ENCODE data around the gene WNT7B. TPM values are rescaled to one million over a fixed set of nuclear protein-coding genes. Genes with fewer than 3 reads are reported as not detected.

The WNT7B gene
- total and polyA plus RNA-seq, 2 experiments from 2014 or later = 0.10 TPM; not detected in 1

- H4K20me1 ChIP-seq (replicated peaks; ENCODE audit: insufficient read depth) = peaks cover 4% of the 10 kb centered on the region; the same call in 1 of the 2 replicates
- Mint-ChIP-seq H3K9me3 (peaks cover 19% of the 10 kb centered on the region), H3K4me1 (peaks cover 23% of the 10 kb centered on the region), H3K4me3 (no peak overlapping the region; the same call in 2 of the 3 replicates), H3K27me3 (ENCODE audit: insufficient read depth, low read depth, poor library complexity) (peaks cover 81% of the 10 kb centered on the region), H3K36me3 (ENCODE audit: low read depth) (peaks cover 11% of the 10 kb centered on the region; the same call in 2 of the 3 replicates), H3K27ac (no peak overlapping the region)
- DNase-seq (ENCODE audit: low spot score) (peak; percentile 65), ATAC-seq (peak; percentile 1; the same call in 2 of the 3 replicates)
- no peaks in the 10 kb centered on the region for H3K79me2 ChIP-seq (replicated peaks; ENCODE audit: insufficient read depth)
- peaks cover 15% of the 10 kb centered on the region for H3K4me1 ChIP-seq (ENCODE audit: insufficient read depth)
- no peaks in the 10 kb centered on the region for H3K9me2 ChIP-seq (ENCODE audit: insufficient read depth)
- TF ChIP-seq EZH2phosphoT487 (IDR thresholded peaks at IDR 0.05; ENCODE audit: unreplicated experiment) (no peak), EZH2 (IDR thresholded peaks at IDR 0.05; ENCODE audit: low read depth, unreplicated experiment) (peak; percentile 59)
- peak overlapping the region; percentile 66; the same call in 1 of the 2 replicates for H3K4me2 ChIP-seq
- H3K27ac ChIP-seq (ENCODE audit: low read depth) = no peak overlapping the region
- H2AFZ ChIP-seq = no peak overlapping the region
- H3K4me3 ChIP-seq = peak overlapping the region; percentile 35; the same call in 1 of the 2 replicates
- H3K27me3 ChIP-seq (ENCODE audit: insufficient read depth) = peaks cover 79% of the 10 kb centered on the region
- no peaks in the 10 kb centered on the region for H3K36me3 ChIP-seq (ENCODE audit: insufficient read depth)
- H3F3A ChIP-seq (replicated peaks; ENCODE audit: low read depth) = no peaks in the 10 kb centered on the region
Measured at GRCh38 chr22:45972091-45972888, 4.7 kb downstream of the WNT7B start.

GRCh38 chr22:45971408-45972028 is 5.4 kb downstream of the WNT7B start:
- TF ChIP-seq POLR2AphosphoS5 (IDR thresholded peaks at IDR 0.05; ENCODE audit: low read depth) = no peak
- no peak for TF ChIP-seq CREB1 (CRISPR knock-in tag; IDR thresholded peaks at IDR 0.05; ENCODE audit: low read depth)
- no peak for TF ChIP-seq JUNB (IDR thresholded peaks at IDR 0.05; ENCODE audit: unreplicated experiment)
- TF ChIP-seq EZH2 (IDR thresholded peaks at IDR 0.05; ENCODE audit: low read depth, unreplicated experiment) = peak; percentile 87
- Histone ChIP-seq H3K27ac (ENCODE audit: low read depth) (no peak overlapping the region), H3K9me2 (ENCODE audit: insufficient read depth) (no peaks in the 10 kb centered on the region), H3K36me3 (ENCODE audit: insufficient read depth) (no peaks in the 10 kb centered on the region), H3K4me1 (ENCODE audit: insufficient read depth) (peaks cover 15% of the 10 kb centered on the region), H3F3A (replicated peaks; ENCODE audit: low read depth) (no peaks in the 10 kb centered on the region), H2AFZ (peak overlapping the region; percentile 86), H3K27me3 (ENCODE audit: insufficient read depth) (peaks cover 71% of the 10 kb centered on the region), H3K79me2 (replicated peaks; ENCODE audit: insufficient read depth) (no peaks in the 10 kb centered on the region), H4K20me1 (replicated peaks; ENCODE audit: insufficient read depth) (peaks cover 4% of the 10 kb centered on the region; the same call in 1 of the 2 replicates), H3K4me2 (peak overlapping the region; percentile 82), H3K4me3 (peak overlapping the region; percentile 57)
- peaks cover 11% of the 10 kb centered on the region; the same call in 2 of the 3 replicates for H3K36me3 Mint-ChIP-seq (ENCODE audit: low read depth)
- H3K27ac Mint-ChIP-seq = no peak overlapping the region
- peaks cover 19% of the 10 kb centered on the region for H3K9me3 Mint-ChIP-seq
- peaks cover 80% of the 10 kb centered on the region for H3K27me3 Mint-ChIP-seq (ENCODE audit: insufficient read depth, low read depth, poor library complexity)
- DNase-seq (ENCODE audit: low spot score) (peak; percentile 56), ATAC-seq (peak; percentile 5)
- peak overlapping the region; percentile 70; the same call in 2 of the 3 replicates for H3K4me3 Mint-ChIP-seq
- H3K4me1 Mint-ChIP-seq = peaks cover 23% of the 10 kb centered on the region

- no peak overlapping the region for H3K27ac ChIP-seq (ENCODE audit: low read depth)
- H4K20me1 ChIP-seq (replicated peaks; ENCODE audit: insufficient read depth) = peaks cover 4% of the 10 kb centered on the region; the same call in 1 of the 2 replicates
- H3K36me3 ChIP-seq (ENCODE audit: insufficient read depth) = no peaks in the 10 kb centered on the region
- H3K4me1 ChIP-seq (ENCODE audit: insufficient read depth) = peaks cover 15% of the 10 kb centered on the region
- peaks cover 78% of the 10 kb centered on the region for H3K27me3 Mint-ChIP-seq (ENCODE audit: insufficient read depth, low read depth, poor library complexity)
- no peak overlapping the region for H3K27ac Mint-ChIP-seq
- peak; percentile 66 for DNase-seq (ENCODE audit: low spot score)
- H3K27me3 ChIP-seq (ENCODE audit: insufficient read depth) = peaks cover 66% of the 10 kb centered on the region
- H3F3A ChIP-seq (replicated peaks; ENCODE audit: low read depth) = no peaks in the 10 kb centered on the region
- peaks cover 19% of the 10 kb centered on the region for H3K9me3 Mint-ChIP-seq
- H3K36me3 Mint-ChIP-seq (ENCODE audit: low read depth) = peaks cover 11% of the 10 kb centered on the region; the same call in 2 of the 3 replicates
- H3K79me2 ChIP-seq (replicated peaks; ENCODE audit: insufficient read depth) = no peaks in the 10 kb centered on the region
- peak overlapping the region; percentile 70 for H3K4me3 Mint-ChIP-seq
- H2AFZ ChIP-seq = peak overlapping the region; percentile 86
- ATAC-seq = peak; percentile 9
- peak overlapping the region; percentile 82 for H3K4me2 ChIP-seq
- no peaks in the 10 kb centered on the region for H3K9me2 ChIP-seq (ENCODE audit: insufficient read depth)
- H3K4me3 ChIP-seq = peak overlapping the region; percentile 57
- H3K4me1 Mint-ChIP-seq = peaks cover 24% of the 10 kb centered on the region
- TF ChIP-seq, protein P1, sequence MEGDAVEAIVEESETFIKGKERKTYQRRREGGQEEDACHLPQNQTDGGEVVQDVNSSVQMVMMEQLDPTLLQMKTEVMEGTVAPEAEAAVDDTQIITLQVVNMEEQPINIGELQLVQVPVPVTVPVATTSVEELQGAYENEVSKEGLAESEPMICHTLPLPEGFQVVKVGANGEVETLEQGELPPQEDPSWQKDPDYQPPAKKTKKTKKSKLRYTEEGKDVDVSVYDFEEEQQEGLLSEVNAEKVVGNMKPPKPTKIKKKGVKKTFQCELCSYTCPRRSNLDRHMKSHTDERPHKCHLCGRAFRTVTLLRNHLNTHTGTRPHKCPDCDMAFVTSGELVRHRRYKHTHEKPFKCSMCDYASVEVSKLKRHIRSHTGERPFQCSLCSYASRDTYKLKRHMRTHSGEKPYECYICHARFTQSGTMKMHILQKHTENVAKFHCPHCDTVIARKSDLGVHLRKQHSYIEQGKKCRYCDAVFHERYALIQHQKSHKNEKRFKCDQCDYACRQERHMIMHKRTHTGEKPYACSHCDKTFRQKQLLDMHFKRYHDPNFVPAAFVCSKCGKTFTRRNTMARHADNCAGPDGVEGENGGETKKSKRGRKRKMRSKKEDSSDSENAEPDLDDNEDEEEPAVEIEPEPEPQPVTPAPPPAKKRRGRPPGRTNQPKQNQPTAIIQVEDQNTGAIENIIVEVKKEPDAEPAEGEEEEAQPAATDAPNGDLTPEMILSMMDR (conservative IDR thresholded peaks at IDR 0.05; ENCODE audit: low read depth in 2 of 2) = 0 out of 4 replicates have a peak, but pooled peaks of 1 of the 2 experiments have one; percentile 9
- no peak for TF ChIP-seq ZNF114 (CRISPR knock-in tag; IDR thresholded peaks at IDR 0.05)
- no peak for TF ChIP-seq STAT1 (IDR thresholded peaks at IDR 0.05; ENCODE audit: unreplicated experiment)
- peak; percentile 63 for TF ChIP-seq EZH2 (IDR thresholded peaks at IDR 0.05; ENCODE audit: low read depth, unreplicated experiment)
- TF ChIP-seq, protein P2, sequence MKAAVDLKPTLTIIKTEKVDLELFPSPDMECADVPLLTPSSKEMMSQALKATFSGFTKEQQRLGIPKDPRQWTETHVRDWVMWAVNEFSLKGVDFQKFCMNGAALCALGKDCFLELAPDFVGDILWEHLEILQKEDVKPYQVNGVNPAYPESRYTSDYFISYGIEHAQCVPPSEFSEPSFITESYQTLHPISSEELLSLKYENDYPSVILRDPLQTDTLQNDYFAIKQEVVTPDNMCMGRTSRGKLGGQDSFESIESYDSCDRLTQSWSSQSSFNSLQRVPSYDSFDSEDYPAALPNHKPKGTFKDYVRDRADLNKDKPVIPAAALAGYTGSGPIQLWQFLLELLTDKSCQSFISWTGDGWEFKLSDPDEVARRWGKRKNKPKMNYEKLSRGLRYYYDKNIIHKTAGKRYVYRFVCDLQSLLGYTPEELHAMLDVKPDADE (IDR thresholded peaks at IDR 0.05) = no peak
- TF ChIP-seq CREB1 (CRISPR knock-in tag; IDR thresholded peaks at IDR 0.05; ENCODE audit: low read depth) = no peak
- TF ChIP-seq ZNF331 (CRISPR knock-in tag; IDR thresholded peaks at IDR 0.05; ENCODE audit: low read depth) = no peak
Measured at GRCh38 chr22:45970705-45971407, 6.1 kb downstream of the WNT7B start.

Data from GM23338 (cell line).